ENCODE results near the gene SCRN3.
A peak's percentile ranks its signal among the peaks of the same experiment; 100 is the strongest.
"Not testable (repeated sequence)": the region's sequence is repeated elsewhere in the genome, so short reads cannot be mapped to it uniquely, and the experiment has no call there.

SCRN3 gene

GRCh38 chr2:174395284-174395968 lies at the start of gene SCRN3:
TSS of gene SCRN3 (plus strand) at chr2:174395730. CDS start at chr2:174398284, 2,554 bp downstream.
- peak; percentile 95 for ATAC-seq
- peak within 1 kb of the TSS; percentile 95 for H3K4me3 Mint-ChIP-seq
- peak within 1 kb of the TSS; percentile 88 for H3K27ac Mint-ChIP-seq
- no peaks in the 10 kb centered on the region for H3K9me3 Mint-ChIP-seq
- H3K27me3 Mint-ChIP-seq = no peaks in the 10 kb centered on the region
- peak; percentile 74 for DNase-seq
- H3K36me3 Mint-ChIP-seq (ENCODE audit: low read depth) = peaks cover 12% of the 10 kb centered on the region
- H3K4me1 Mint-ChIP-seq = peaks cover 36% of the 10 kb centered on the region

GRCh38 chr2:174350018-174350417 lies 45.5 kb upstream of the SCRN3 start:
- Mint-ChIP-seq H3K27me3 (peaks cover 6% of the 10 kb centered on the region), H3K36me3 (ENCODE audit: low read depth) (peaks cover 20% of the 10 kb centered on the region), H3K27ac (no peak overlapping the region), H3K4me1 (peaks cover 2% of the 10 kb centered on the region), H3K9me3 (no peaks in the 10 kb centered on the region), H3K4me3 (no peak overlapping the region)
- DNase-seq (no peak), ATAC-seq (no peak)

- Mint-ChIP-seq H3K27ac (no peak overlapping the region), H3K4me3 (no peak overlapping the region), H3K27me3 (peaks cover 1% of the 10 kb centered on the region), H3K9me3 (no peaks in the 10 kb centered on the region), H3K4me1 (no peaks in the 10 kb centered on the region), H3K36me3 (ENCODE audit: low read depth) (peaks cover 20% of the 10 kb centered on the region)
- no peak for DNase-seq
- no peak for ATAC-seq
Observed at GRCh38 chr2:174350593-174351181, 44.8 kb upstream of the SCRN3 start.

GRCh38 chr2:174353004-174353403 lies 42.5 kb upstream of the SCRN3 start:
- no peaks in the 10 kb centered on the region for H3K9me3 Mint-ChIP-seq
- H3K4me1 Mint-ChIP-seq = no peaks in the 10 kb centered on the region
- no peak overlapping the region for H3K27ac Mint-ChIP-seq
- peaks cover 19% of the 10 kb centered on the region for H3K36me3 Mint-ChIP-seq (ENCODE audit: low read depth)
- H3K27me3 Mint-ChIP-seq = no peaks in the 10 kb centered on the region
- no peak overlapping the region for H3K4me3 Mint-ChIP-seq
- ATAC-seq (no peak), DNase-seq (no peak)

- Mint-ChIP-seq H3K9me3 (no peaks in the 10 kb centered on the region), H3K27me3 (no peaks in the 10 kb centered on the region), H3K4me1 (no peaks in the 10 kb centered on the region), H3K4me3 (no peak overlapping the region), H3K36me3 (ENCODE audit: low read depth) (peaks cover 20% of the 10 kb centered on the region), H3K27ac (no peak overlapping the region)
- no peak for DNase-seq
- no peak for ATAC-seq
Observed at GRCh38 chr2:174356347-174356746, 39.2 kb upstream of the SCRN3 start.

- DNase-seq, H3K4me1 Mint-ChIP-seq, H3K27me3 Mint-ChIP-seq, H3K9me3 Mint-ChIP-seq, H3K27ac Mint-ChIP-seq, H3K4me3 Mint-ChIP-seq, ATAC-seq: not testable (repeated sequence)
- H3K36me3 Mint-ChIP-seq (ENCODE audit: low read depth) = peaks cover 40% of the 10 kb centered on the region
Observed at GRCh38 chr2:174359663-174360062, 35.9 kb upstream of the SCRN3 start.

- H3K9me3 Mint-ChIP-seq = peaks cover 28% of the 10 kb centered on the region
- no peaks in the 10 kb centered on the region for H3K27me3 Mint-ChIP-seq
- no peak for DNase-seq
- H3K27ac Mint-ChIP-seq = no peak overlapping the region
- H3K4me3 Mint-ChIP-seq = no peak overlapping the region
- H3K36me3 Mint-ChIP-seq (ENCODE audit: low read depth) = peaks cover 63% of the 10 kb centered on the region
- no peak for ATAC-seq
- no peaks in the 10 kb centered on the region for H3K4me1 Mint-ChIP-seq
Observed at GRCh38 chr2:174362949-174363348, 32.6 kb upstream of the SCRN3 start.

- not testable (repeated sequence) for H3K27ac Mint-ChIP-seq, H3K27me3 Mint-ChIP-seq, H3K4me1 Mint-ChIP-seq, H3K4me3 Mint-ChIP-seq, DNase-seq, ATAC-seq
- peaks cover 66% of the 10 kb centered on the region for H3K36me3 Mint-ChIP-seq (ENCODE audit: low read depth)
- peaks cover 31% of the 10 kb centered on the region for H3K9me3 Mint-ChIP-seq
Observed at GRCh38 chr2:174363492-174364225, 31.9 kb upstream of the SCRN3 start.

- ATAC-seq = no peak
- Mint-ChIP-seq H3K36me3 (ENCODE audit: low read depth) (peaks cover 69% of the 10 kb centered on the region), H3K27ac (no peak overlapping the region), H3K9me3 (peaks cover 31% of the 10 kb centered on the region), H3K4me3 (no peak overlapping the region), H3K4me1 (no peaks in the 10 kb centered on the region), H3K27me3 (no peaks in the 10 kb centered on the region)
- DNase-seq = no peak
Observed at GRCh38 chr2:174364628-174365027, 30.9 kb upstream of the SCRN3 start.

GRCh38 chr2:174365571-174365970 lies 30.0 kb upstream of the SCRN3 start:
- Mint-ChIP-seq H3K27ac (no peak overlapping the region), H3K9me3 (peaks cover 31% of the 10 kb centered on the region), H3K27me3 (no peaks in the 10 kb centered on the region), H3K36me3 (ENCODE audit: low read depth) (peaks cover 64% of the 10 kb centered on the region), H3K4me3 (no peak overlapping the region), H3K4me1 (no peaks in the 10 kb centered on the region)
- ATAC-seq (no peak), DNase-seq (no peak)

- no peak overlapping the region for H3K27ac Mint-ChIP-seq
- peaks cover 53% of the 10 kb centered on the region for H3K36me3 Mint-ChIP-seq (ENCODE audit: low read depth)
- DNase-seq = no peak
- H3K27me3 Mint-ChIP-seq = no peaks in the 10 kb centered on the region
- no peaks in the 10 kb centered on the region for H3K4me1 Mint-ChIP-seq
- H3K4me3 Mint-ChIP-seq = no peak overlapping the region
- peaks cover 26% of the 10 kb centered on the region for H3K9me3 Mint-ChIP-seq
- no peak for ATAC-seq
Observed at GRCh38 chr2:174368691-174369090, 26.8 kb upstream of the SCRN3 start.

GRCh38 chr2:174376967-174377366 lies 18.6 kb upstream of the SCRN3 start:
- Mint-ChIP-seq H3K9me3 (no peaks in the 10 kb centered on the region), H3K36me3 (ENCODE audit: low read depth) (peaks cover 33% of the 10 kb centered on the region), H3K27ac (no peak overlapping the region), H3K4me3 (no peak overlapping the region), H3K27me3 (no peaks in the 10 kb centered on the region), H3K4me1 (no peaks in the 10 kb centered on the region)
- DNase-seq (no peak), ATAC-seq (no peak)

- H3K4me3 Mint-ChIP-seq = no peak overlapping the region
- peaks cover 33% of the 10 kb centered on the region for H3K36me3 Mint-ChIP-seq (ENCODE audit: low read depth)
- H3K9me3 Mint-ChIP-seq = no peaks in the 10 kb centered on the region
- ATAC-seq = no peak
- H3K27me3 Mint-ChIP-seq = no peaks in the 10 kb centered on the region
- no peak for DNase-seq
- H3K4me1 Mint-ChIP-seq = peaks cover 7% of the 10 kb centered on the region
- no peak overlapping the region for H3K27ac Mint-ChIP-seq
Observed at GRCh38 chr2:174383796-174384195, 11.7 kb upstream of the SCRN3 start.

GRCh38 chr2:174385201-174385600 lies 10.3 kb upstream of the SCRN3 start:
- Mint-ChIP-seq H3K4me3 (no peak overlapping the region), H3K27ac (no peak overlapping the region), H3K36me3 (ENCODE audit: low read depth) (peaks cover 37% of the 10 kb centered on the region), H3K4me1 (peaks cover 12% of the 10 kb centered on the region), H3K9me3 (no peaks in the 10 kb centered on the region), H3K27me3 (no peaks in the 10 kb centered on the region)
- DNase-seq (no peak), ATAC-seq (no peak)

GRCh38 chr2:174388706-174389105 lies 6.8 kb upstream of the SCRN3 start:
- H3K4me3 Mint-ChIP-seq, ATAC-seq, H3K27ac Mint-ChIP-seq, H3K9me3 Mint-ChIP-seq, H3K27me3 Mint-ChIP-seq, DNase-seq: not testable (repeated sequence)
- Mint-ChIP-seq H3K4me1 (peaks cover 27% of the 10 kb centered on the region), H3K36me3 (ENCODE audit: low read depth) (peaks cover 41% of the 10 kb centered on the region)

All from activated naive CD8-positive, alpha-beta T cell treated with anti-CD3 and anti-CD28 coated beads, Interleukin-2, amount 50 U/mL, for 24 hours (primary cell).